Fibroblast of pulmonary artery (primary cell): ENCODE data around the gene OSBPL7.

Experiments
- DNase-seq: peaks from one replicate; pipeline ENCODE4 v3.0.0-alpha.2; 2010; ENCODE audit warnings: low read depth
- H3K4me3 ChIP-seq: replicated peaks from 2 replicates; pipeline ENCODE4 v1.5.1; 2011; ENCODE audit warnings: low read depth, mild to moderate bottlenecking, control low read depth, low read length, moderate library complexity
- CTCF ChIP-seq: IDR thresholded peaks from 2 replicates; pipeline ENCODE4 v1.5.1; 2011; ENCODE audit warnings: mild to moderate bottlenecking, control low read depth, low read length, inconsistent platforms; ENCODE audit errors: missing control alignments

OSBPL7 gene

GRCh38 chr17:47801906-47802305 is 19.7 kb downstream of the OSBPL7 start:
- no peak overlapping the region for H3K4me3 ChIP-seq
- TF ChIP-seq CTCF = no peak
- no peak for DNase-seq

- no peak overlapping the region for H3K4me3 ChIP-seq
- DNase-seq = no peak
- TF ChIP-seq CTCF = no peak
Observed at GRCh38 chr17:47801176-47801765, 20.3 kb downstream of the OSBPL7 start.

GRCh38 chr17:47800686-47801085 is 20.9 kb downstream of the OSBPL7 start:
- no peak for DNase-seq
- no peak overlapping the region for H3K4me3 ChIP-seq
- no peak for TF ChIP-seq CTCF

GRCh38 chr17:47797797-47798196 is 23.8 kb downstream of the OSBPL7 start:
- no peak overlapping the region for H3K4me3 ChIP-seq
- DNase-seq = peak; percentile 33
- no peak for TF ChIP-seq CTCF

GRCh38 chr17:47792979-47793378 is 28.6 kb downstream of the OSBPL7 start:
- H3K4me3 ChIP-seq = no peak overlapping the region
- no peak for DNase-seq
- no peak for TF ChIP-seq CTCF

GRCh38 chr17:47792457-47792856 is 29.1 kb downstream of the OSBPL7 start:
- no peak for DNase-seq
- no peak overlapping the region for H3K4me3 ChIP-seq
- no peak for TF ChIP-seq CTCF

- no peak for DNase-seq
- no peak for TF ChIP-seq CTCF
- no peak overlapping the region for H3K4me3 ChIP-seq
Observed at GRCh38 chr17:47791025-47791424, 30.6 kb downstream of the OSBPL7 start.
